GM18508 (cell line): Measurements from ENCODE around the gene ATP2B3.
"Not testable (repeated sequence)": the region's sequence is repeated elsewhere in the genome, so short reads cannot be mapped to it uniquely, and the experiment has no call there.

Source experiments
- ATAC-seq: cut with Tn5 transposase; IDR thresholded peaks from one replicate; pipeline ENCODE4 v1.9.1; 2021; ENCODE audit warnings: moderate number of reproducible peaks; ENCODE audit not compliant: insufficient read depth, unreplicated experiment

ATP2B3 gene

GRCh38 chrX:153590961-153591956, 73.8 kb downstream of the ATP2B3 start:
- ATAC-seq = no peak

- no peak for ATAC-seq
These were observed 74.8 kb downstream of the ATP2B3 start for GRCh38 chrX:153592091-153592833.

GRCh38 chrX:153592966-153593688, 75.7 kb downstream of the ATP2B3 start:
- no peak for ATAC-seq

- ATAC-seq = no peak
These were observed 76.5 kb downstream of the ATP2B3 start for GRCh38 chrX:153593811-153594500.

GRCh38 chrX:153595387-153595786, 77.9 kb downstream of the ATP2B3 start:
- no peak for ATAC-seq

GRCh38 chrX:153595859-153596857, 78.7 kb downstream of the ATP2B3 start:
- no peak for ATAC-seq

GRCh38 chrX:153596981-153597750, 79.7 kb downstream of the ATP2B3 start:
- ATAC-seq = no peak

GRCh38 chrX:153598541-153599191, 81.2 kb downstream of the ATP2B3 start, which contains the start of gene CCNQ:
Gene CCNQ (minus strand): TSS chrX:153599139. CDS start chrX:153599073, 66 bp downstream.
- no peak for ATAC-seq

- no peak for ATAC-seq
These were observed 82.0 kb downstream of the ATP2B3 start for GRCh38 chrX:153599192-153600031.

GRCh38 chrX:153600032-153600373, 82.6 kb downstream of the ATP2B3 start:
- ATAC-seq = no peak

- ATAC-seq = no peak
These were observed 83.5 kb downstream of the ATP2B3 start for GRCh38 chrX:153600921-153601320.

GRCh38 chrX:153601511-153602110, 84.2 kb downstream of the ATP2B3 start:
- ATAC-seq = no peak

- no peak for ATAC-seq
These were observed 85.2 kb downstream of the ATP2B3 start for GRCh38 chrX:153602601-153603000.

- ATAC-seq = no peak
These were observed 85.8 kb downstream of the ATP2B3 start for GRCh38 chrX:153603131-153603656.

GRCh38 chrX:153604666-153605380, 87.4 kb downstream of the ATP2B3 start:
- not testable (repeated sequence) for ATAC-seq
